ENCODE data around the gene DUSP15.

DNA sequence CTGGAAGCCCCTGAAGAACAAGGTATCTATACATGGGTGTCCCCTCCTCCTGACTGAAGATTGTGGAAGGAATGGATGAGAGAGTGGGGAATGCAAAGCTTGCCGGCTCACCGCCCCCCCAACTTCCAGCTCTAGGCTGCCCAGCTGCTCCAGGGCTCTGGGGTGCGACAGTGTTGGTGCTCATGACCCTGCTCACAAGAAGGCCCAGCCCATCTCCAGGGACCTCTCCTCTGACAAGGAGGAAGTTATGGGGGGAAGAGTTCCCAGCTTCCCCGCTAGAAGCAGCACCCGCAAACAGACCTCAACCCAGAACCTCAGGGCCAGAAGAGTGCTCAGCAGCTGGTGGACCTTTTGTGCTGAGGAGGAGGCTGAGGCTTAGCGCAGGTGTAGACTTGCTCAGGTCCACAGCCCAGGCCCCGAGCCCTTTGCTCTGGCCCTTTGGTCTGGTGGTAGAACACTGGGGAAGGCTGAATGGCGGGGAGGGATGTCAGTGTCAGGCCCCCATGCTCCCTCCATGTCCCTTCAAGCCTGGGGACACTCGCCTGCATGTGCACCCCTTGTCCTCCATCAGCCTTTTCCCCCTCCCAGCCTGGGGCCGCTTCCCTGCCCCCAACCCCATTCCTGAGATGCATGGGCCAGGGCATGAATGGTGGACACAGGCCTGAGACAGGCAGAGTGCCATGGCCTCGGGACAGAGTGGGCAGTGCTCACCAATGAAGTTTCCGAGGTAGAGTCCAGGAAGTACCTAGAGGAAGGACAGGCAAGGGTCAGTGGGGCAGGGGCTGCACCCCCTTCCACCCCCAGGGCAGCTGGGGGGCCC lies 1.3 kb downstream of the DUSP15 start:
- TF ChIP-seq FOXA1 (IDR thresholded peaks at IDR 0.05), result no peak
- TF ChIP-seq TARDBP (IDR thresholded peaks at IDR 0.05), result no peak
- no peak for TF ChIP-seq FOXM1 (IDR thresholded peaks at IDR 0.05; ENCODE audit: borderline replicate concordance)
- TF ChIP-seq ELF4 (IDR thresholded peaks at IDR 0.05), result no peak
- TF ChIP-seq SUZ12 (IDR thresholded peaks at IDR 0.05), result no peak
- TF ChIP-seq HDGF (IDR thresholded peaks at IDR 0.05; ENCODE audit: borderline replicate concordance), result no peak
- TF ChIP-seq NFRKB (IDR thresholded peaks at IDR 0.05), result no peak
- TF ChIP-seq ARNT (IDR thresholded peaks at IDR 0.05), result no peak
- TF ChIP-seq SP1 (IDR thresholded peaks at IDR 0.05), result no peak
- TF ChIP-seq FOXK2 (IDR thresholded peaks at IDR 0.05), result no peak
- TF ChIP-seq CTBP1 (IDR thresholded peaks at IDR 0.05; ENCODE audit: borderline replicate concordance), result no peak
- TF ChIP-seq, protein P1, sequence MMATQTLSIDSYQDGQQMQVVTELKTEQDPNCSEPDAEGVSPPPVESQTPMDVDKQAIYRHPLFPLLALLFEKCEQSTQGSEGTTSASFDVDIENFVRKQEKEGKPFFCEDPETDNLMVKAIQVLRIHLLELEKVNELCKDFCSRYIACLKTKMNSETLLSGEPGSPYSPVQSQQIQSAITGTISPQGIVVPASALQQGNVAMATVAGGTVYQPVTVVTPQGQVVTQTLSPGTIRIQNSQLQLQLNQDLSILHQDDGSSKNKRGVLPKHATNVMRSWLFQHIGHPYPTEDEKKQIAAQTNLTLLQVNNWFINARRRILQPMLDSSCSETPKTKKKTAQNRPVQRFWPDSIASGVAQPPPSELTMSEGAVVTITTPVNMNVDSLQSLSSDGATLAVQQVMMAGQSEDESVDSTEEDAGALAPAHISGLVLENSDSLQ (IDR thresholded peaks at IDR 0.05), result no peak

Data from HEK293T (cell line).